HCT116 (cell line): ENCODE data around the gene DBR1.

ENCODE experiments used
- CTCF ChIP-seq, 3 experiments: fragments of 200-600 bp in 1 of 3; sonication (generic) in 1 of 3; IDR thresholded peaks in 2 of 3; conservative IDR thresholded peaks in 1 of 3; 2 replicates each; pipeline ENCODE4 v1.5.1; 2012 to 2017; ENCODE audit warnings: low read depth in 2 of 3, low read length in 2 of 3, antibody characterized with exemption in 1 of 3, borderline replicate concordance in 1 of 3, control low read depth in 1 of 3, mild to moderate bottlenecking in 1 of 3, mixed read lengths in 1 of 3, mixed run types in 1 of 3, moderate library complexity in 1 of 3; ENCODE audit not compliant: insufficient read depth in 1 of 3
- EZH2 ChIP-seq: fragments of 200-600 bp; sonication (generic); IDR thresholded peaks from 2 replicates; pipeline ENCODE4 v1.6.1; 2017; ENCODE audit warnings: antibody characterized with exemption, mixed run types
- JUND ChIP-seq: IDR thresholded peaks from 2 replicates; pipeline ENCODE4 v1.6.1; 2012
- MAX ChIP-seq: IDR thresholded peaks from 2 replicates; pipeline ENCODE4 v1.6.1; 2012
- POLR2A ChIP-seq: IDR thresholded peaks from 2 replicates; pipeline ENCODE4 v1.7.0; 2011; ENCODE audit warnings: borderline replicate concordance; ENCODE audit not compliant: insufficient read depth, insufficient read length; ENCODE audit errors: extremely low read depth
- POLR2AphosphoS5 ChIP-seq: IDR thresholded peaks from 2 replicates; pipeline ENCODE4 v1.6.1; 2011; ENCODE audit warnings: mild to moderate bottlenecking, low read depth, low read length, moderate library complexity
- RAD21 ChIP-seq: IDR thresholded peaks from 2 replicates; pipeline ENCODE4 v1.6.1; 2012; ENCODE audit warnings: low read depth, mild to moderate bottlenecking

- no peak for TF ChIP-seq MAX
- no peak for TF ChIP-seq CTCF (IDR thresholded peaks at IDR 0.05 in 2 of 3, conservative IDR thresholded peaks at IDR 0.05 in 1 of 3; ENCODE audit: borderline replicate concordance in 1 of 3, insufficient read depth in 1 of 3, low read depth in 2 of 3, low read length in 2 of 3)
- TF ChIP-seq POLR2A = no peak
- TF ChIP-seq POLR2AphosphoS5 = no peak
- TF ChIP-seq RAD21 = no peak
- no peak for TF ChIP-seq EZH2
- no peak for TF ChIP-seq JUND
Observed at GRCh38 chr3:138114431-138114918, 60.2 kb downstream of the DBR1 start.
